Progenitor cell of endocrine pancreas (in vitro differentiated cells): ENCODE results near the gene GNAS. TPM values are rescaled to one million over a fixed set of nuclear protein-coding genes. Genes with fewer than 3 reads are reported as not detected.

Experiments used
- DNase-seq: peaks from one replicate; pipeline ENCODE4 v3.0.0; 2021; ENCODE audit warnings: low spot score; ENCODE audit not compliant: unreplicated experiment
- H3K27ac Mint-ChIP-seq: 2 replicates; pipeline ENCODE4 v1.8.0; 2021; ENCODE audit warnings: mild to moderate bottlenecking, moderate library complexity, mixed read lengths
- H3K27me3 Mint-ChIP-seq: 2 replicates; pipeline ENCODE4 v1.8.0; 2021; ENCODE audit warnings: mixed read lengths
- H3K36me3 Mint-ChIP-seq: 2 replicates; pipeline ENCODE4 v1.8.0; 2022; ENCODE audit warnings: mixed read lengths; ENCODE audit not compliant: insufficient read depth
- H3K4me1 Mint-ChIP-seq: 2 replicates; pipeline ENCODE4 v1.8.0; 2021; ENCODE audit warnings: low read depth, mixed read lengths
- H3K4me3 Mint-ChIP-seq: 2 replicates; pipeline ENCODE4 v1.8.0; 2021; ENCODE audit warnings: low read depth, mild to moderate bottlenecking, moderate library complexity, mixed read lengths
- H3K9me3 Mint-ChIP-seq: 2 replicates; pipeline ENCODE4 v1.8.0; 2021; ENCODE audit warnings: low read depth, mixed read lengths
- CTCF ChIP-seq: fragments of 200-600 bp; sonication (generic); IDR thresholded peaks from one replicate; pipeline ENCODE4 v1.5.0; 2021; ENCODE audit warnings: antibody characterized with exemption, mild to moderate bottlenecking; ENCODE audit not compliant: unreplicated experiment
- microRNA-seq: library from miRNA; unstranded; fragments of <30 nt; microRNA quantifications from one replicate; pipeline ENCODE4 v1.1.0, GENCODE V29; 2020; ENCODE audit warnings: borderline number of aligned reads; ENCODE audit not compliant: unreplicated experiment
- total RNA-seq: library from RNA; stranded (reverse); gene quantifications from 2 replicates; pipeline ENCODE4 v1.2.1, GENCODE V29; 2021

The GNAS gene
- total RNA-seq, 1 donor from 2014 or later = 1,570 TPM

DNA sequence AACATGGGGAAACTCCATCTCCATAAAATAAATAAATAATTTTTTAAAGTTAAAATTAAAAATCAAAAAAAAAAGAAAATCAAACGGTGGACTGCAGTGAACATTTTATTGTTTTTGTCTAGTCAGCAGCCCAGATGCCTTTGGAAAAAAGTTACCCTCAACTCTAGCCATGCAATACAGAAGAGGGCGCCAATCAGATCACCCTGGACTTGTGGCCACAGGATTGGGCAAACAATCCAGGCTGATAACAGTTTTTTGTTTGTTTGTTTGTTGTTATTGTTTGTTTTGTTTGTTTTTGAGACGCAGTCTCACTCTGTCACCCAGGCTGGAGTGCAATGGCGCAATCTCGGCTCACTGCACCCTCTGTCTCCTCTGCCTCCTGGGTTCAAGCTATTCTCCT lies 98.1 kb downstream of the GNAS start:
- H3K27me3 Mint-ChIP-seq = peaks cover 4% of the 10 kb centered on the region
- no peak overlapping the region for H3K27ac Mint-ChIP-seq
- no peak overlapping the region for H3K4me3 Mint-ChIP-seq
- H3K4me1 Mint-ChIP-seq = no peaks in the 10 kb centered on the region
- no peak for TF ChIP-seq CTCF
- H3K9me3 Mint-ChIP-seq = peaks cover 3% of the 10 kb centered on the region
- H3K36me3 Mint-ChIP-seq = no peaks in the 10 kb centered on the region
- no peak for DNase-seq

- no peaks in the 10 kb centered on the region for H3K4me1 Mint-ChIP-seq
- DNase-seq = no peak
- H3K27ac Mint-ChIP-seq = no peak overlapping the region
- H3K36me3 Mint-ChIP-seq = no peaks in the 10 kb centered on the region
- TF ChIP-seq CTCF = no peak
- H3K4me3 Mint-ChIP-seq = no peak overlapping the region
- H3K27me3 Mint-ChIP-seq = peaks cover 4% of the 10 kb centered on the region
- peaks cover 3% of the 10 kb centered on the region for H3K9me3 Mint-ChIP-seq
These were observed 100.5 kb downstream of the GNAS start for GRCh38 chr20:58953050-58953449.

- Mint-ChIP-seq H3K4me1 (no peaks in the 10 kb centered on the region), H3K27ac (no peak overlapping the region), H3K27me3 (peaks cover 4% of the 10 kb centered on the region), H3K4me3 (no peak overlapping the region), H3K9me3 (peaks cover 3% of the 10 kb centered on the region), H3K36me3 (no peaks in the 10 kb centered on the region)
- DNase-seq = no peak
- no peak for TF ChIP-seq CTCF
These were observed 103.6 kb downstream of the GNAS start for GRCh38 chr20:58956078-58956477.

DNA sequence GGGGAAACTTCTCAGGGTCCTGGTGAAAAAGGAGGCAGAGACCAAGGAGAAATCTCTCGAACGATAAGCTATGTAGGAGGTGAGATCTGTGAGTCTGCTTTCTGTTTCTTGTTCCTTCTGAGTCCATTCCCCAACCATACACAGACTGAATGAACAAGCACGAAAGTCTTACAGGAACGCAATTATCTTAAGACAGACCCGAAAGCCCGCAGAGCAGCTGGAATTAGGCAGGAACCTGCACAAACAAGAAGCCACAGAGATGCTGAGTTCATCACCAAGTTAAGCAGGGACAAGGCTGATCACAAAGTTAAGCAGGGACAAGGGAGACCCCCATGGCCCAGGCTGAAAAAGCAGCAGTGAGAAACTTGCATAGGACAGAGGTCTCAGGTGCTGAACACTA lies 107.1 kb downstream of the GNAS start:
- Mint-ChIP-seq H3K27ac (no peak overlapping the region), H3K4me3 (no peak overlapping the region), H3K36me3 (no peaks in the 10 kb centered on the region), H3K9me3 (peaks cover 4% of the 10 kb centered on the region), H3K4me1 (no peaks in the 10 kb centered on the region), H3K27me3 (peaks cover 10% of the 10 kb centered on the region)
- DNase-seq = no peak
- TF ChIP-seq CTCF = no peak

Small RNA genes within 50 kb of the gene (microRNA-seq; reads per million reads assigned to microRNA genes)
- not detected for gene MIR298

Other genes starting within 250 kb of the GNAS start
- gene STX16, start 201.4 kb upstream of the GNAS start, total RNA-seq = 78.8 and 85.6 TPM in 2 replicates
- 55.4 and 56.3 TPM in 2 replicates for gene NPEPL1, start 159.9 kb upstream of the GNAS start, total RNA-seq
- gene GNAS-AS1, start 1.8 kb upstream of the GNAS start, total RNA-seq = 4.3 and 4.4 TPM in 2 replicates
- 116 and 122 TPM in 2 replicates for gene NELFCD, start 128.5 kb downstream of the GNAS start, total RNA-seq
- gene CTSZ, start 154.5 kb downstream of the GNAS start, total RNA-seq = 61.4 and 65.6 TPM in 2 replicates
- gene TUBB1, start 166.7 kb downstream of the GNAS start, total RNA-seq = 0.16 and 0.19 TPM in 2 replicates
- gene ATP5F1E, start 179.6 kb downstream of the GNAS start, total RNA-seq = 55.9 and 69.7 TPM in 2 replicates
- 50.1 and 52.8 TPM in 2 replicates for gene PRELID3B, start 190.1 kb downstream of the GNAS start, total RNA-seq